Activated CD4-positive, alpha-beta T cell treated with anti-CD3 and anti-CD28 coated beads, Interleukin-2, Interleukin-6, amounts not matched to agents 100 ng/mL and 50 ng/mL, durations not matched to agents 16 hours and 8 hours (primary cell): ENCODE data around the gene TTBK2.

Source experiments
- DNase-seq: peaks from one replicate; pipeline ENCODE4 v3.0.0-alpha.2; 2020

Gene TTBK2

GRCh38 chr15:42724276-42724675, 196.3 kb downstream of the TTBK2 start:
- DNase-seq = no peak

GRCh38 chr15:42723068-42723467, 197.5 kb downstream of the TTBK2 start:
- DNase-seq = no peak

- DNase-seq = no peak
Observed at GRCh38 chr15:42721916-42722315, 198.7 kb downstream of the TTBK2 start.

DNA sequence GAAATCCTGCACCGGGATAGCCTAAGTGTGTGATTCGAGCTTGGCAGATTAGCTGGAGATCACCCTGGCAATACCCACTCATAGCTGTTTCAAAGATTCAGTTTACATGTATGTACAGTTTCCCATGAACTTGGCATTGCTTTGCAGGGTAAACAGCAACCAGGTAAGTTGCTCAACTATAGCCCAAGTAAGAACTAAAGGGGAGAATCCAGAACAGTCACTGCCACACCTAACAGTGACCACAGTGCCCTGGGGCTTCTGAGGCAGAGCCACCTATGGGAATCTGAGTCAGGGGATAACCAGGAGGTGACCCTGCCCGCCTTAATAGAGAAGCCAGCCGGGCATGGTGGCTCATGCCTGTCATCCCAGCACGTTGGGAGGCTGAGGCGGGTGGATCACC, 199.6 kb downstream of the TTBK2 start:
- no peak for DNase-seq

GRCh38 chr15:42720071-42720470, 200.5 kb downstream of the TTBK2 start:
- no peak for DNase-seq

GRCh38 chr15:42719043-42719442, 201.5 kb downstream of the TTBK2 start:
- no peak for DNase-seq

GRCh38 chr15:42716626-42717025, 204.0 kb downstream of the TTBK2 start:
- DNase-seq = no peak

DNA sequence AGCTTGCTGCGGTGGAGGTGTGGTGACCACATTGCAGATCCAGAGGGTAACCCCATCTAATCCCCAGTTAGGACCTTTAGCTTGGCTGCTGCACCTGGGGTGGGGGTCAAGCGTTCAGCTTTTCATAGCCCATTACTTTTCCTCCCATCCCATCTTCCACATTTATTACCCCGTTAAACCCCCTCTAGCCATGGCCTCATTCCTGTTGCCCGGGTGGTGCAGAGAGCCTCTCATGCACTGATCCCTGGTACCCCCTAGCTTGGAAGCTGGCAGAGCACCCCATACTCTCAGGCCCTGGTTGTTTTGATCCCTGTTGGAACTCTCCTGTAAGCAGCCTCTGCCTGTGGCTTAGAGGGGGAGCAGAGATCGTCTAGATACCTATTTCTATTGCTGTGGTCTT, 204.5 kb downstream of the TTBK2 start:
- DNase-seq = no peak

DNA sequence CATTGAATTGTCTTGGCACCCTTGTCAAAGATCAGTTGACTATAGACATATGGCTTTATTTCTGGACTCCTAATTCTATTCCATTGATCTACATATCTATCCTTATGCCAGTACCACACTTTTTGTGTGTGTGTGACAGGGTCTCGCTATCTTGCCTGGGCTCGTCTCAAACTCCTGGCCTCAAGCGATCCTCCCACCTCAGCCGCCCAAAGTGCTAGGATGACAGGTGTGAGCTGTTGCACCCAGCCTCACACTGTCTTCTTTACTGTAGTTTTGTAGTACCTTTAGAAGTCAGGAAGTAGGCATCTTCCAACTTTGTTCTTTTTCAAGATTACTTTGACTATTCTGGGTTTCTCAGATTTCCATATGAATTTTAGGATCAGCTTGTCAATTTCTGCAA, 208.0 kb downstream of the TTBK2 start:
- DNase-seq = no peak

DNA sequence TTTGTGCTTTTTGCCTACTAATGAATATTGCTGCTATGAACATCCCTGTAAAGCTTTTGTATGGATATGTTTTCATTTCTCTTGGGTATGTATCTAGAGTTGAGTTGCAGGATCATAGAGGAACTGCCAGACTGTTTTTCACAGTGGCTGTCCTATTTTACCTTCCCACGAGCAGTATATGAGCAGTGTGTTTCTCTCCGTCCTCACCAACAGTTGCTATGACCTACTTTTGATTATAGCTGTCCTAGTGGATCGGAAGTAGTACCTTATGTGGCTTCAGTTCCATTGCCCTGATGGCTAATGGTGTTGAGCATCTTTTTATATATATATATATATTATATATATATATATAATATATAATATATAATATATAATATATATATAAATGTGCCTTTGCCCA, 208.8 kb downstream of the TTBK2 start:
- DNase-seq = no peak

- no peak for DNase-seq
Observed at GRCh38 chr15:42710662-42711061, 209.9 kb downstream of the TTBK2 start.

DNA sequence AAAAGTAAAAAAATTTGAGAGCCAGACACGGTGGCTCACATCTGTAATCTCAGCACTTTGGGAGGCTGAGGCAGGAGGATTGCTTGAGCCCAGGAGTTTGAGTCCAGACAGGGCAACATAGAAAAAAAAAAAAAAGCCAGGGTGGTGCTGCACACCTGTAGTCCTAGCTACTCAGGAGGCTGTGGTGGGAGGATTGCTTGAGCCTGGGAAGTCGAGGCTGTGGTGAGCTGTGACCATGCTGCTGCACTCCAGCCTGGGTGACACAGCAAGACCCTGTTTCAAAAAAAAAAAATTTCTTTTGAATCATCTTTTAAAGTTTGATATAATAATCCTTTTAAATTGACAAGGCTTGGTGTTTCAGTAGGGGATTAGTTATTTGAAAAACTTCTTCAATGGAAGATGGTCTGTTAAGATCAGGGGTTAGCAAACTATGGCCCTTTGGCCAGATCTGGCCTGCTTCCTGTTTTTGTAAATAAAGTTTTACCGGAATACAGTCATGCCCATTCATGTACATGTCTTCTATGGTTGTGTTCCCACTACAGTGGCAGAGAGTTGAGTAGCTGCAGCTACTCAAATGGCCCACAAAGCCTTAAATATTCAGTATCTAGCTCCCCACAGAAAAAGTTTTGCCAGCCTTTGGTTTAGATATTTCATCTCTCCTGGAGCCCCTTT, 212.6 kb downstream of the TTBK2 start:
- no peak for DNase-seq

DNA sequence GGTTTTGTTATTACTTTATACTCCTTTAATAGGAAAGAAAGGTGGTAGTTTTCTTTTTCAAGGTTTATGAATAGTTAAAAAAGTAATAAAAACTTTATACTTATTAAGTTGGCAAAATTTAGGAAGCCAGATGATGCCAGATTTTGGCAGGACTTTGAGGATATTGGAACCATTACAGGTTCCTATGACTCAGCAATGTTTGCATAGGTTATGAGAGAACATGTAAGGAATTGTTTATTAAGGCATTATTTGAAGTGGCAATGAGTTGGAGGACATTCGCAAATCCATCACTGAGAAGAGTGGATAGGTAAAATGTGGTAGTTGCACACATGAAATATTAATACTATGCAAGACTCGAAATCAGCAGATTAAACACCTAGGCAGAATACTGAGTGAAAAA, 213.5 kb downstream of the TTBK2 start:
- no peak for DNase-seq

GRCh38 chr15:42705336-42705735, 215.2 kb downstream of the TTBK2 start:
- no peak for DNase-seq

DNA sequence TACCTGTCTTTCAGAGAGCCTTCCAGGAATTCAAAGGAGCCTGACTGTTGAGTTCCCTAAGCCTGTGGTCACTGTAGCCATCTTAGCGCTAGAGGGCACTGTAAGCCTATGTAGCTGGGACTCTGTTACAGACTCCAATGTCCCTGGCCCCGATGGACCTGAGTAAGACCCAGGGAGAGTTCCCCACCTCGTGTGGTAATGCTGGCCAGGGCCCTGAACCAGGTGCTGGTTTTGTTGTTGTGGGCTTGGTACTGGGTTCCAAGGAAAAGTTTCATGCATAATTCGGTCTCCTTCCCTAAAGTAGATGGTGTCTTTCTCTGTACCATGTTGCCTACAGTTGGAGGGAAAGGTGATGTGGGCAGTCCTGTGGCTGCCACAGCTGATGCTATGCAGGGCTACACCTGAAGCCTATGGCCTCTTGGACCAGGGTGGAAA, 216.1 kb downstream of the TTBK2 start:
- DNase-seq = peak; percentile 68

- no peak for DNase-seq
Observed at GRCh38 chr15:42696626-42697025, 224.0 kb downstream of the TTBK2 start.

- no peak for DNase-seq
Observed at GRCh38 chr15:42695527-42696071, 225.0 kb downstream of the TTBK2 start.

DNA sequence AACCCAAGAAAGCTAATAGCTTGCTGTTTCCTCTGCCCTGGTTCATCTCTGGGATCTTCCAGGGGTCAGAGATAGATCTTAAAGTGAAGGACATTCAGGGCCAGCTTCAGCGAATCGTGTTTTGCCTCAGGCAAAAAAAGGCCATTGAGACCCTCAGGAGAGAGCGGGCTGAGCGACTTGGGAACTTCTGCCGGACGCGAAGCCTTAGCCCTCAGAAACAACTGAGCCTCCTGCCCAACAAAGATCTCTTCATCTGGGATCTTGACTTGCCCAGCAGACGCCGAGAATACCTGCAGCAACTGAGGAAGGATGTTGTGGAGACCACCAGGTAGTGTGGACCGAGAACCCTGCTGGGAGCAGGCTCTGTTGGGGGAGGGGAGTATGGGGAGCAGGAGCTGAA, 226.2 kb downstream of the TTBK2 start:
- no peak for DNase-seq

- DNase-seq = no peak
Observed at GRCh38 chr15:42693942-42694341, 226.6 kb downstream of the TTBK2 start.

DNA sequence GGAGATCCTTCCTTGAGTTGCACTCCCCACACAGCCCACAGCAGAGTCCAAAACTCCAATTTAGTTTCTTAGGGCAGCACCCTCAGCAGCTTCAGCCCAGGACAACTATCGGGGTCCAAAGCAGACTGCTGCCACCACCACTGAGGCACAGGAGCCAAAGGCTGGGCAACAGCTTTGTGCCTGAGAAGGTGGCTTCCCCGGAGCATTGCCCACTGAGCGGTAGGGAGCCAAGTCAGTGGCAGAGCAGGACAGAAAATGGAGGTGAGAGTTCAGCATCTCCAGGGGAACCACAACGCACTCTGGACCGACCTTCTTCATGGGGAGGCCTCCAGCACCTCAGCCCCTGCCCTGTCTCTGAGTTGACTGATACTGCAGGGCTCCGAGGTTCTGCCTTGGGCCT, 227.1 kb downstream of the TTBK2 start:
- no peak for DNase-seq

DNA sequence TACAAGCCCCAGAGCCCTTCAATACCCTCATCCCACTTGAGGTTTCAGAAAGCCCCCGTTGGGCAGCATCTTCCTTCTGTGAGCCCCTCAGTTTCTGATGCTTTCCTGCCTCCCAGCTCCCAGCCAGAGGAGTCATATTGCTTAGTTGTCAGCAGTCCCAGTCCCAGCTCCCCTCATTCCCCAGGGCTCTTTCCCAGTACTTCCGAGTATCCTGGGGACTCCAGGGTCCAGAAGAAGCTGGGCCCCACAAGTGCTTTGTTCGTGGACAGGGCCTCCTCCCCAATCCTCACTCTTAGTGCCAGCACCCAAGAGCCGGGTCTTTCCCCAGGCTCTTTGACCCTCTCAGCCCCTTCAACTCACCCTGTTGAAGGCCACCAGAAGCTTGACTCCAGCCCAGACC, 227.6 kb downstream of the TTBK2 start:
- no peak for DNase-seq

DNA sequence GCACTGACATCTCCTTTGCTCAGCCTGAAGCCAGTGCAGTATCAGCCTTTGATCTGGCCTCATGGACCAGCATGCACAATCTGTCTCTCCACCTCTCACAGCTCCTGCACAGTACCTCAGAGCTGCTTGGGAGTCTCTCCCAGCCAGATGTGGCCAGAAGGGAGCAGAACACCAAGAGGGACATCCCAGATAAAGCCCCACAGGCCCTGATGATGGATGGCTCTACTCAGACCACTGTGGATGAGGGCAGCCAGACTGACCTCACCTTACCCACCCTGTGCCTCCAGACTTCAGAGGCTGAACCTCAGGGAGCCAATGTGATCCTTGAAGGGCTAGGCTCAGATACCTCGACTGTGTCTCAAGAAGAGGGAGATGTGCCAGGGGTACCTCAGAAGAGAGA, 228.0 kb downstream of the TTBK2 start:
- DNase-seq = no peak

GRCh38 chr15:42691770-42692169, 228.8 kb downstream of the TTBK2 start:
- no peak for DNase-seq

- peak; percentile 38 for DNase-seq
Observed at GRCh38 chr15:42691308-42691707, 229.3 kb downstream of the TTBK2 start.
